Kidney tubule cell (primary cell): ENCODE measurements around the gene HMGCS1.
"Not testable (repeated sequence)": the region's sequence is repeated elsewhere in the genome, so short reads cannot be mapped to it uniquely, and the experiment has no call there.

Experiments used
- DNase-seq: peaks from one replicate; pipeline ENCODE4 v3.0.0-alpha.2; 2018; ENCODE audit warnings: low spot score

HMGCS1 gene

GRCh38 chr5:43273552-43273951, 39.7 kb downstream of the HMGCS1 start:
- no peak for DNase-seq

- DNase-seq = no peak
Measured at GRCh38 chr5:43270645-43271044, 42.6 kb downstream of the HMGCS1 start.

- DNase-seq = no peak
Measured at GRCh38 chr5:43268188-43268820, 44.9 kb downstream of the HMGCS1 start.

GRCh38 chr5:43262269-43262668, 50.9 kb downstream of the HMGCS1 start:
- DNase-seq = not testable (repeated sequence)

- no peak for DNase-seq
Measured at GRCh38 chr5:43258116-43258515, 55.1 kb downstream of the HMGCS1 start.

GRCh38 chr5:43256261-43256966, 56.8 kb downstream of the HMGCS1 start:
- DNase-seq = peak; percentile 78

GRCh38 chr5:43255704-43256103, 57.5 kb downstream of the HMGCS1 start:
- peak; percentile 9 for DNase-seq

GRCh38 chr5:43251754-43252153, 61.5 kb downstream of the HMGCS1 start:
- DNase-seq = peak; percentile 20

- DNase-seq = no peak
Measured at GRCh38 chr5:43245724-43246385, 67.4 kb downstream of the HMGCS1 start.

GRCh38 chr5:43244823-43245565, 68.2 kb downstream of the HMGCS1 start:
- no peak for DNase-seq

GRCh38 chr5:43243270-43243669, 69.9 kb downstream of the HMGCS1 start:
- DNase-seq = no peak

- no peak for DNase-seq
Measured at GRCh38 chr5:43242196-43242595, 71.0 kb downstream of the HMGCS1 start.
